HepG2 (cell line): ENCODE data around the gene KIF3C. TPM values are rescaled to one million over a fixed set of nuclear protein-coding genes. Genes with fewer than 3 reads are reported as not detected.

Experiments used
- AGO1 ChIP-seq: fragments of 200-400 bp; formaldehyde crosslinking; IDR thresholded peaks from 2 replicates; pipeline ENCODE4 v1.6.1; 2017; ENCODE audit warnings: mild to moderate bottlenecking, low read depth, low read length, moderate library complexity; ENCODE audit not compliant: poor library complexity, severe bottlenecking
- GABPB1 ChIP-seq: IDR thresholded peaks from 2 replicates; pipeline ENCODE4 v1.6.1; 2016; ENCODE audit warnings: mild to moderate bottlenecking, missing genetic modification reagents, moderate library complexity, missing compliant biosample characterization
- MYNN ChIP-seq: sonication (generic); formaldehyde crosslinking; IDR thresholded peaks from 2 replicates; pipeline ENCODE4 v1.4.0; 2020; ENCODE audit warnings: mild to moderate bottlenecking, low read depth, missing genetic modification reagents
- PAWR ChIP-seq: sonication (generic); formaldehyde crosslinking; IDR thresholded peaks from 2 replicates; pipeline ENCODE4 v1.4.0; 2020; ENCODE audit warnings: missing genetic modification reagents, mild to moderate bottlenecking, borderline replicate concordance
- POLR2A ChIP-seq, 2 experiments: IDR thresholded peaks; 2 replicates each; pipeline ENCODE4 v1.6.1; 2011; ENCODE audit warnings: low read depth in 2 of 2, low read length in 2 of 2, mild to moderate bottlenecking in 1 of 2, moderate library complexity in 1 of 2; ENCODE audit not compliant: insufficient read depth in 1 of 2
- RXRB ChIP-seq: IDR thresholded peaks from 2 replicates; pipeline ENCODE4 v1.6.1; 2016; ENCODE audit warnings: borderline replicate concordance, missing genetic modification reagents, missing compliant biosample characterization
- SIN3A ChIP-seq: IDR thresholded peaks from 2 replicates; pipeline ENCODE4 v1.6.1; 2011; ENCODE audit warnings: low read depth, mild to moderate bottlenecking, control low read depth, low read length, borderline replicate concordance
- SMC3 ChIP-seq: IDR thresholded peaks from 2 replicates; pipeline ENCODE4 v1.6.1; 2011; ENCODE audit warnings: low read length, improper control_type of control experiment
- TARDBP ChIP-seq: sonication (generic); formaldehyde crosslinking; IDR thresholded peaks from 2 replicates; pipeline ENCODE4 v1.8.0; 2022; ENCODE audit warnings: mild to moderate bottlenecking, missing genetic modification reagents
- TEAD2 ChIP-seq: sonication (generic); formaldehyde crosslinking; IDR thresholded peaks from 2 replicates; pipeline ENCODE4 v1.9.0; 2021; ENCODE audit warnings: missing genetic modification reagents
- YY1 ChIP-seq: IDR thresholded peaks from 2 replicates; pipeline ENCODE4 v1.6.1; 2011; ENCODE audit warnings: low read length, low read depth, moderate library complexity, mild to moderate bottlenecking; ENCODE audit not compliant: insufficient read depth, insufficient replicate concordance
- ZNF335 ChIP-seq: sonication (generic); formaldehyde crosslinking; IDR thresholded peaks from 2 replicates; pipeline ENCODE4 v1.4.0; 2020; ENCODE audit warnings: missing genetic modification reagents
- ZNF747 ChIP-seq: sonication (generic); formaldehyde crosslinking; IDR thresholded peaks from 2 replicates; pipeline ENCODE4 v1.8.1; 2023; ENCODE audit warnings: missing genetic modification reagents, mild to moderate bottlenecking, borderline replicate concordance
- ZNF768 ChIP-seq: sonication (generic); formaldehyde crosslinking; IDR thresholded peaks from 2 replicates; pipeline ENCODE4 v1.4.0; 2020; ENCODE audit warnings: missing genetic modification reagents
- polyA plus RNA-seq, 8 experiments: library from polyadenylated mRNA; depleted of rRNA in 3 of 8; stranded (reverse) in 7 of 8; unstranded in 1 of 8; fragments of >200 nt; fragmentation: Illumina TruSeq in 4 of 8; extraction: Trizol in 4 of 8; gene quantifications; 2 replicates each; pipeline versions ENCODE4 v1.2.1 to v1.2.3, GENCODE V29; 2011 to 2016; ENCODE audit warnings: low read depth in 4 of 8, missing spikeins in 1 of 8, mixed read lengths in 1 of 8; ENCODE audit not compliant: insufficient read depth in 1 of 8
- total RNA-seq, 5 experiments: library from RNA; depleted of rRNA; stranded (reverse); fragments of >200 nt; fragmentation: Illumina TruSeq; extraction: Trizol; gene quantifications; 2 replicates each; pipeline ENCODE4 v1.2.3, GENCODE V29; 2016; ENCODE audit warnings: low read depth in 1 of 5
- TF ChIP-seq, protein P1 (sequence below): sonication (generic); formaldehyde crosslinking; IDR thresholded peaks from 2 replicates; pipeline ENCODE4 v1.4.0; 2020; ENCODE audit warnings: missing genetic modification reagents
- TF ChIP-seq, protein P2 (sequence below): sonication (generic); formaldehyde crosslinking; IDR thresholded peaks from 2 replicates; pipeline ENCODE4 v1.4.0; 2020; ENCODE audit warnings: mild to moderate bottlenecking, missing genetic modification reagents, borderline replicate concordance
- TF ChIP-seq, protein P3 (sequence below): sonication (generic); formaldehyde crosslinking; IDR thresholded peaks from 2 replicates; pipeline ENCODE4 v1.5.1; 2020; ENCODE audit warnings: missing genetic modification reagents, mild to moderate bottlenecking, borderline replicate concordance
- TF ChIP-seq, protein P4 (sequence below): IDR thresholded peaks from 2 replicates; pipeline ENCODE4 v1.6.1; 2016; ENCODE audit warnings: mild to moderate bottlenecking, missing biosample characterization, missing genetic modification reagents
- TF ChIP-seq, protein P5 (sequence below): IDR thresholded peaks from 2 replicates; pipeline ENCODE4 v1.6.1; 2012; ENCODE audit warnings: low read depth, low read length, improper control_type of control experiment

The KIF3C gene
- total and polyA plus RNA-seq, 2 of the 13 experiments (the other 11 are each of a cell fraction or from before 2014, with no cell fraction given), result 3.6 to 4.9 TPM

DNA sequence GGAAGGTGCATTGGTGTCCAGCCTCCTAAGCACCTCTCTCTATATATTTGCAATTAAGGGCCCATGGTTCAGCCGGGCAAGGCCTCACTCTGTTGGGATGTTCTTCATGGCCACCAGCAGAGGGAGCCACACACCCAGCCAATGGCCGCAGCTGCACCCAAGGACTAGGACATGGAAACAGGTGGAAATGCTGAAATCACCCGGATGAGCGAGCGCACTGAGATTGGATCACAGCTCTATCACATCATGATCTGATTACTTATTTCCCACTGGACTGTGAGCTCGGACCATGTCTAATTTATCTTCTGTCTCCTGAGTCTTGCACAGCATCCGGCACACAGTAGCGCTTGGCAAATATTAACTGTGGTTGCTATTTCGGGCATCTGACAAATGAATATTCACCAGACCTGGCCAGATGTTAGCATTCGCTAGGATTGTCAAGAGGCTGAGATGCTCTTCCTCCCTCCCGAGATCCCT is 31.2 kb downstream of the KIF3C start (continued):
- TF ChIP-seq, protein P1, sequence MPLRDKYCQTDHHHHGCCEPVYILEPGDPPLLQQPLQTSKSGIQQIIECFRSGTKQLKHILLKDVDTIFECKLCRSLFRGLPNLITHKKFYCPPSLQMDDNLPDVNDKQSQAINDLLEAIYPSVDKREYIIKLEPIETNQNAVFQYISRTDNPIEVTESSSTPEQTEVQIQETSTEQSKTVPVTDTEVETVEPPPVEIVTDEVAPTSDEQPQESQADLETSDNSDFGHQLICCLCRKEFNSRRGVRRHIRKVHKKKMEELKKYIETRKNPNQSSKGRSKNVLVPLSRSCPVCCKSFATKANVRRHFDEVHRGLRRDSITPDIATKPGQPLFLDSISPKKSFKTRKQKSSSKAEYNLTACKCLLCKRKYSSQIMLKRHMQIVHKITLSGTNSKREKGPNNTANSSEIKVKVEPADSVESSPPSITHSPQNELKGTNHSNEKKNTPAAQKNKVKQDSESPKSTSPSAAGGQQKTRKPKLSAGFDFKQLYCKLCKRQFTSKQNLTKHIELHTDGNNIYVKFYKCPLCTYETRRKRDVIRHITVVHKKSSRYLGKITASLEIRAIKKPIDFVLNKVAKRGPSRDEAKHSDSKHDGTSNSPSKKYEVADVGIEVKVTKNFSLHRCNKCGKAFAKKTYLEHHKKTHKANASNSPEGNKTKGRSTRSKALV (CRISPR knock-in tag), result 0 out of 2 replicates have a peak, but pooled peaks have one; percentile 65
- TF ChIP-seq RXRB (CRISPR knock-in tag) (peak; percentile 60; the same call in 1 of the 2 replicates), ZNF335 (CRISPR knock-in tag) (0 out of 2 replicates have a peak, but pooled peaks have one; percentile 34), POLR2A (IDR thresholded peaks at IDR 0.05; ENCODE audit: insufficient read depth in 1 of 2, low read depth in 2 of 2, low read length in 2 of 2) (no peak), YY1 (peak; percentile 79), ZNF747 (CRISPR knock-in tag) (no peak), SIN3A (no peak), MYNN (0 out of 2 replicates have a peak, but pooled peaks have one; percentile 71), PAWR (CRISPR knock-in tag) (no peak), AGO1 (no peak), ZNF768 (CRISPR knock-in tag) (0 out of 2 replicates have a peak, but pooled peaks have one; percentile 16), TARDBP (CRISPR knock-in tag) (peak; percentile 48; the same call in 1 of the 2 replicates), GABPB1 (CRISPR knock-in tag) (peak; percentile 47; the same call in 1 of the 2 replicates), SMC3 (peak; percentile 95), TEAD2 (CRISPR knock-in tag) (no peak)
- TF ChIP-seq, protein P2, sequence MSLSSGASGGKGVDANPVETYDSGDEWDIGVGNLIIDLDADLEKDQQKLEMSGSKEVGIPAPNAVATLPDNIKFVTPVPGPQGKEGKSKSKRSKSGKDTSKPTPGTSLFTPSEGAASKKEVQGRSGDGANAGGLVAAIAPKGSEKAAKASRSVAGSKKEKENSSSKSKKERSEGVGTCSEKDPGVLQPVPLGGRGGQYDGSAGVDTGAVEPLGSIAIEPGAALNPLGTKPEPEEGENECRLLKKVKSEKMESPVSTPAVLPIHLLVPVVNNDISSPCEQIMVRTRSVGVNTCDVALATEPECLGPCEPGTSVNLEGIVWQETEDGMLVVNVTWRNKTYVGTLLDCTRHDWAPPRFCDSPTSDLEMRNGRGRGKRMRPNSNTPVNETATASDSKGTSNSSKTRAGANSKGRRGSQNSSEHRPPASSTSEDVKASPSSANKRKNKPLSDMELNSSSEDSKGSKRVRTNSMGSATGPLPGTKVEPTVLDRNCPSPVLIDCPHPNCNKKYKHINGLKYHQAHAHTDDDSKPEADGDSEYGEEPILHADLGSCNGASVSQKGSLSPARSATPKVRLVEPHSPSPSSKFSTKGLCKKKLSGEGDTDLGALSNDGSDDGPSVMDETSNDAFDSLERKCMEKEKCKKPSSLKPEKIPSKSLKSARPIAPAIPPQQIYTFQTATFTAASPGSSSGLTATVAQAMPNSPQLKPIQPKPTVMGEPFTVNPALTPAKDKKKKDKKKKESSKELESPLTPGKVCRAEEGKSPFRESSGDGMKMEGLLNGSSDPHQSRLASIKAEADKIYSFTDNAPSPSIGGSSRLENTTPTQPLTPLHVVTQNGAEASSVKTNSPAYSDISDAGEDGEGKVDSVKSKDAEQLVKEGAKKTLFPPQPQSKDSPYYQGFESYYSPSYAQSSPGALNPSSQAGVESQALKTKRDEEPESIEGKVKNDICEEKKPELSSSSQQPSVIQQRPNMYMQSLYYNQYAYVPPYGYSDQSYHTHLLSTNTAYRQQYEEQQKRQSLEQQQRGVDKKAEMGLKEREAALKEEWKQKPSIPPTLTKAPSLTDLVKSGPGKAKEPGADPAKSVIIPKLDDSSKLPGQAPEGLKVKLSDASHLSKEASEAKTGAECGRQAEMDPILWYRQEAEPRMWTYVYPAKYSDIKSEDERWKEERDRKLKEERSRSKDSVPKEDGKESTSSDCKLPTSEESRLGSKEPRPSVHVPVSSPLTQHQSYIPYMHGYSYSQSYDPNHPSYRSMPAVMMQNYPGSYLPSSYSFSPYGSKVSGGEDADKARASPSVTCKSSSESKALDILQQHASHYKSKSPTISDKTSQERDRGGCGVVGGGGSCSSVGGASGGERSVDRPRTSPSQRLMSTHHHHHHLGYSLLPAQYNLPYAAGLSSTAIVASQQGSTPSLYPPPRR (CRISPR knock-in tag), result no peak
- TF ChIP-seq, protein P3, sequence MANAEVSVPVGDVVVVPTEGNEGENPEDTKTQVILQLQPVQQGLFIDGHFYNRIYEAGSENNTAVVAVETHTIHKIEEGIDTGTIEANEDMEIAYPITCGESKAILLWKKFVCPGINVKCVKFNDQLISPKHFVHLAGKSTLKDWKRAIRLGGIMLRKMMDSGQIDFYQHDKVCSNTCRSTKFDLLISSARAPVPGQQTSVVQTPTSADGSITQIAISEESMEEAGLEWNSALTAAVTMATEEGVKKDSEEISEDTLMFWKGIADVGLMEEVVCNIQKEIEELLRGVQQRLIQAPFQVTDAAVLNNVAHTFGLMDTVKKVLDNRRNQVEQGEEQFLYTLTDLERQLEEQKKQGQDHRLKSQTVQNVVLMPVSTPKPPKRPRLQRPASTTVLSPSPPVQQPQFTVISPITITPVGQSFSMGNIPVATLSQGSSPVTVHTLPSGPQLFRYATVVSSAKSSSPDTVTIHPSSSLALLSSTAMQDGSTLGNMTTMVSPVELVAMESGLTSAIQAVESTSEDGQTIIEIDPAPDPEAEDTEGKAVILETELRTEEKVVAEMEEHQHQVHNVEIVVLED (CRISPR knock-in tag), result no peak
- TF ChIP-seq, protein P4, sequence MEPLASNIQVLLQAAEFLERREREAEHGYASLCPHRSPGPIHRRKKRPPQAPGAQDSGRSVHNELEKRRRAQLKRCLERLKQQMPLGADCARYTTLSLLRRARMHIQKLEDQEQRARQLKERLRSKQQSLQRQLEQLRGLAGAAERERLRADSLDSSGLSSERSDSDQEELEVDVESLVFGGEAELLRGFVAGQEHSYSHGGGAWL (CRISPR knock-in tag), result 0 out of 2 replicates have a peak, but pooled peaks have one; percentile 41
- TF ChIP-seq, protein P5, sequence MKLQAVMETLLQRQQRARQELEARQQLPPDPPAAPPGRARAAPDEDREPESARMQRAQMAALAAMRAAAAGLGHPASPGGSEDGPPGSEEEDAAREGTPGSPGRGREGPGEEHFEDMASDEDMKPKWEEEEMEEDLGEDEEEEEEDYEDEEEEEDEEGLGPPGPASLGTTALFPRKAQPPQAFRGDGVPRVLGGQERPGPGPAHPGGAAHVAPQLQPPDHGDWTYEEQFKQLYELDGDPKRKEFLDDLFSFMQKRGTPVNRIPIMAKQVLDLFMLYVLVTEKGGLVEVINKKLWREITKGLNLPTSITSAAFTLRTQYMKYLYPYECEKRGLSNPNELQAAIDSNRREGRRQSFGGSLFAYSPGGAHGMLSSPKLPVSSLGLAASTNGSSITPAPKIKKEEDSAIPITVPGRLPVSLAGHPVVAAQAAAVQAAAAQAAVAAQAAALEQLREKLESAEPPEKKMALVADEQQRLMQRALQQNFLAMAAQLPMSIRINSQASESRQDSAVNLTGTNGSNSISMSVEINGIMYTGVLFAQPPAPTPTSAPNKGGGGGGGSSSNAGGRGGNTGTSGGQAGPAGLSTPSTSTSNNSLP, result peak; percentile 83
